GM23338 (cell line): ENCODE results near the gene CFAP100. TPM values are rescaled to one million over a fixed set of nuclear protein-coding genes. Genes with fewer than 3 reads are reported as not detected.

Source experiments
- ATAC-seq: fragments of 200-7000 bp; cut with Tn5 transposase; 3 replicates; pipeline ENCODE4 v1.9.1; 2020
- DNase-seq: peaks from one replicate; pipeline ENCODE4 v3.0.0-alpha.2; 2015; ENCODE audit warnings: low spot score
- H2AFZ ChIP-seq: fragments of 200-600 bp; sonication (generic); 2 replicates; pipeline ENCODE4 v1.8.0; 2016; ENCODE audit warnings: antibody characterized with exemption, mild to moderate bottlenecking, moderate library complexity
- H3F3A ChIP-seq: fragments of 200-600 bp; sonication (generic); replicated peaks from 2 replicates; pipeline ENCODE4 v1.8.0; 2017; ENCODE audit warnings: antibody characterized with exemption, mixed run types, low read depth
- H3K27ac ChIP-seq: fragments of 200-600 bp; sonication (generic); 2 replicates; pipeline ENCODE4 v1.6.1; 2016; ENCODE audit warnings: low read depth
- H3K27me3 ChIP-seq: fragments of 200-600 bp; sonication (generic); 2 replicates; pipeline ENCODE4 v1.8.0; 2016; ENCODE audit warnings: mild to moderate bottlenecking, mixed run types, moderate library complexity; ENCODE audit not compliant: insufficient read depth
- H3K36me3 ChIP-seq: fragments of 200-600 bp; sonication (generic); 2 replicates; pipeline ENCODE4 v1.8.0; 2016; ENCODE audit warnings: mild to moderate bottlenecking; ENCODE audit not compliant: insufficient read depth
- H3K4me1 ChIP-seq: fragments of 200-600 bp; sonication (generic); 2 replicates; pipeline ENCODE4 v1.8.0; 2016; ENCODE audit warnings: mild to moderate bottlenecking, moderate library complexity; ENCODE audit not compliant: insufficient read depth
- H3K4me2 ChIP-seq: fragments of 200-600 bp; sonication (generic); 2 replicates; pipeline ENCODE4 v1.7.1; 2017; ENCODE audit warnings: mixed run types
- H3K4me3 ChIP-seq: fragments of 200-600 bp; sonication (generic); 2 replicates; pipeline ENCODE4 v1.6.1; 2016; ENCODE audit warnings: mixed run types
- H3K79me2 ChIP-seq: fragments of 200-600 bp; sonication (generic); replicated peaks from 2 replicates; pipeline ENCODE4 v1.8.0; 2017; ENCODE audit warnings: mild to moderate bottlenecking; ENCODE audit not compliant: insufficient read depth
- H3K9me2 ChIP-seq: fragments of 200-600 bp; sonication (generic); 2 replicates; pipeline ENCODE4 v1.8.0; 2017; ENCODE audit not compliant: insufficient read depth
- H4K20me1 ChIP-seq: fragments of 200-600 bp; sonication (generic); replicated peaks from 2 replicates; pipeline ENCODE4 v1.8.0; 2017; ENCODE audit warnings: mild to moderate bottlenecking; ENCODE audit not compliant: insufficient read depth
- H3K27ac Mint-ChIP-seq: 2 replicates; pipeline ENCODE4 v1.8.0; 2020; ENCODE audit warnings: inconsistent platforms, mild to moderate bottlenecking, moderate library complexity, mixed read lengths
- H3K27me3 Mint-ChIP-seq: 3 replicates; pipeline ENCODE4 v1.8.0; 2022; ENCODE audit warnings: low read depth, mild to moderate bottlenecking, moderate library complexity, mixed read lengths, inconsistent platforms; ENCODE audit not compliant: insufficient read depth, poor library complexity
- H3K36me3 Mint-ChIP-seq: 3 replicates; pipeline ENCODE4 v1.8.0; 2021; ENCODE audit warnings: low read depth, mild to moderate bottlenecking, inconsistent platforms, moderate library complexity, mixed read lengths
- H3K4me1 Mint-ChIP-seq: 3 replicates; pipeline ENCODE4 v1.8.0; 2020; ENCODE audit warnings: mild to moderate bottlenecking, inconsistent platforms, mixed read lengths
- H3K4me3 Mint-ChIP-seq: 3 replicates; pipeline ENCODE4 v1.8.0; 2021; ENCODE audit warnings: moderate library complexity, mild to moderate bottlenecking, inconsistent platforms, mixed read lengths
- H3K9me3 Mint-ChIP-seq: 3 replicates; pipeline ENCODE4 v1.8.0; 2020; ENCODE audit warnings: moderate library complexity, mild to moderate bottlenecking, inconsistent platforms, mixed read lengths
- CREB1 ChIP-seq: fragments of 250-450 bp; sonication (Bioruptor Pico); IDR thresholded peaks from 2 replicates; pipeline ENCODE4 v1.5.0; 2020; ENCODE audit warnings: low read depth, mild to moderate bottlenecking, moderate library complexity
- CTCF ChIP-seq, 2 experiments: fragments of 200-600 bp in 1 of 2; sonication (generic) in 1 of 2; conservative IDR thresholded peaks; 2 replicates each; pipeline versions ENCODE4 v1.5.1 to v1.6.1; 2016 to 2017; ENCODE audit warnings: antibody characterized with exemption in 2 of 2, low read depth in 2 of 2, mild to moderate bottlenecking in 2 of 2, moderate library complexity in 1 of 2
- ETS1 ChIP-seq: IDR thresholded peaks from 2 replicates; pipeline ENCODE4 v1.6.1; 2016; ENCODE audit warnings: antibody characterized with exemption
- EZH2 ChIP-seq: fragments of 200-600 bp; sonication (generic); IDR thresholded peaks from one replicate; pipeline ENCODE4 v1.8.0; 2017; ENCODE audit warnings: antibody characterized with exemption, mild to moderate bottlenecking, low read depth; ENCODE audit not compliant: unreplicated experiment
- EZH2phosphoT487 ChIP-seq: fragments of 200-600 bp; sonication (generic); IDR thresholded peaks from one replicate; pipeline ENCODE4 v1.8.1; 2018; ENCODE audit warnings: antibody characterized with exemption; ENCODE audit not compliant: unreplicated experiment
- JUNB ChIP-seq: IDR thresholded peaks from one replicate; pipeline ENCODE4 v1.6.1; 2016; ENCODE audit warnings: antibody characterized with exemption; ENCODE audit not compliant: unreplicated experiment
- NANOG ChIP-seq: IDR thresholded peaks from 2 replicates; pipeline ENCODE4 v1.6.1; 2016; ENCODE audit warnings: antibody characterized with exemption, borderline replicate concordance
- POLR2AphosphoS5 ChIP-seq: IDR thresholded peaks from 2 replicates; pipeline ENCODE4 v1.6.1; 2016; ENCODE audit warnings: antibody characterized with exemption, low read depth
- REST ChIP-seq: IDR thresholded peaks from one replicate; pipeline ENCODE4 v1.6.1; 2018; ENCODE audit warnings: antibody characterized with exemption; ENCODE audit not compliant: unreplicated experiment
- STAT1 ChIP-seq: IDR thresholded peaks from one replicate; pipeline ENCODE4 v1.6.1; 2016; ENCODE audit warnings: antibody characterized with exemption; ENCODE audit not compliant: unreplicated experiment
- ZNF114 ChIP-seq: fragments of 250-450 bp; sonication (Bioruptor Pico); IDR thresholded peaks from 2 replicates; pipeline ENCODE4 v1.5.0; 2020; ENCODE audit warnings: mild to moderate bottlenecking, moderate library complexity
- ZNF331 ChIP-seq: fragments of 250-450 bp; sonication (Bioruptor Pico); IDR thresholded peaks from 2 replicates; pipeline ENCODE4 v1.5.0; 2020; ENCODE audit warnings: low read depth, mild to moderate bottlenecking, moderate library complexity
- ZNF462 ChIP-seq: fragments of 250-450 bp; sonication (Bioruptor Pico); IDR thresholded peaks from 2 replicates; pipeline ENCODE4 v1.5.0; 2020; ENCODE audit warnings: mild to moderate bottlenecking, moderate library complexity
- polyA plus RNA-seq: library from polyadenylated mRNA; unstranded; fragments of >200 nt; fragmentation: Nextera tagmentation; extraction: Ambion mirVana; gene quantifications from 2 replicates; pipeline ENCODE4 v1.2.1, GENCODE V29; 2016
- total RNA-seq: library from RNA; depleted of rRNA; stranded (reverse); fragments of >200 nt; shearing (Covaris generic); gene quantifications from 2 replicates; pipeline ENCODE4 v1.2.3, GENCODE V29; 2014

Gene CFAP100
- total and polyA plus RNA-seq, 2 experiments from 2014 or later, result 0.07 TPM; not detected in 1

- H3F3A ChIP-seq, result no peaks in the 10 kb centered on the region
- TF ChIP-seq STAT1 (no peak), CTCF (conservative IDR thresholded peaks at IDR 0.05; ENCODE audit: low read depth in 2 of 2) (no peak), POLR2AphosphoS5 (no peak), NANOG (no peak), EZH2 (no peak), ZNF114 (no peak), REST (no peak), ZNF331 (no peak), CREB1 (CRISPR knock-in tag) (no peak), ETS1 (no peak), JUNB (no peak), ZNF462 (CRISPR knock-in tag) (no peak), EZH2phosphoT487 (no peak)
- Mint-ChIP-seq H3K4me3 (no peak overlapping the region), H3K9me3 (no peaks in the 10 kb centered on the region; the same call in 2 of the 3 replicates), H3K27ac (no peak overlapping the region), H3K27me3 (peaks cover 36% of the 10 kb centered on the region), H3K36me3 (no peaks in the 10 kb centered on the region; the same call in 2 of the 3 replicates), H3K4me1 (peaks cover 11% of the 10 kb centered on the region)
- no peaks in the 10 kb centered on the region for H3K79me2 ChIP-seq
- H4K20me1 ChIP-seq, result no peaks in the 10 kb centered on the region
- H3K9me2 ChIP-seq, result no peaks in the 10 kb centered on the region
- H3K27ac ChIP-seq, result no peak overlapping the region
- peaks cover 42% of the 10 kb centered on the region for H3K27me3 ChIP-seq
- no peak for DNase-seq
- ATAC-seq, result no peak
- H3K4me3 ChIP-seq, result no peak overlapping the region
- no peaks in the 10 kb centered on the region for H3K36me3 ChIP-seq
- no peak overlapping the region for H2AFZ ChIP-seq
- no peak overlapping the region for H3K4me2 ChIP-seq
- H3K4me1 ChIP-seq, result peaks cover 4% of the 10 kb centered on the region; the same call in 1 of the 2 replicates
Measured at GRCh38 chr3:126392246-126392645, 2.5 kb upstream of the CFAP100 start.
